GM12872 (cell line): ENCODE measurements around the gene TRPC3.

ENCODE experiments used
- TF ChIP-seq, protein P1 (sequence below): IDR thresholded peaks from 3 replicates; pipeline ENCODE4 v1.5.1; 2011; ENCODE audit warnings: low read depth, mild to moderate bottlenecking, low read length, moderate library complexity; ENCODE audit not compliant: insufficient read depth

The TRPC3 gene

DNA sequence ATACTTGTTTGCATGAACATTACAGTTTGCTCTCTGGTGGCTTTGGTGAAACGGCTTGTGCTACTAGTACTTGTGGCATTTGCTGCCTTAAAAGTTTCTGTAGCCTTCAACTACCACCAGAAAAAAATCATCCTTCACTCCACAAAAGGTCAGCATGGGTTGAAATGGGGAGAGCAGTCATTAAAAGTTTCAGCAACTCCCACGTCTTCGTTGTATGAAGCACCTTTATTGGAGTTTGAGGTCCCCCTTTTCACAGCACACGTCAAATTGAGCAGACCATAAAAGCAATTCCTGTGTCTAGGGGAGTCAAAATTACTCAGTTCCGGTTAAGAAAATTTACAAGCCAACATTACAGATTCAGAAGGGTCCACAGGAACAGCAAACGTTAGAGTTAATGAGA is 105.2 kb downstream of the TRPC3 start:
- TF ChIP-seq, protein P1, sequence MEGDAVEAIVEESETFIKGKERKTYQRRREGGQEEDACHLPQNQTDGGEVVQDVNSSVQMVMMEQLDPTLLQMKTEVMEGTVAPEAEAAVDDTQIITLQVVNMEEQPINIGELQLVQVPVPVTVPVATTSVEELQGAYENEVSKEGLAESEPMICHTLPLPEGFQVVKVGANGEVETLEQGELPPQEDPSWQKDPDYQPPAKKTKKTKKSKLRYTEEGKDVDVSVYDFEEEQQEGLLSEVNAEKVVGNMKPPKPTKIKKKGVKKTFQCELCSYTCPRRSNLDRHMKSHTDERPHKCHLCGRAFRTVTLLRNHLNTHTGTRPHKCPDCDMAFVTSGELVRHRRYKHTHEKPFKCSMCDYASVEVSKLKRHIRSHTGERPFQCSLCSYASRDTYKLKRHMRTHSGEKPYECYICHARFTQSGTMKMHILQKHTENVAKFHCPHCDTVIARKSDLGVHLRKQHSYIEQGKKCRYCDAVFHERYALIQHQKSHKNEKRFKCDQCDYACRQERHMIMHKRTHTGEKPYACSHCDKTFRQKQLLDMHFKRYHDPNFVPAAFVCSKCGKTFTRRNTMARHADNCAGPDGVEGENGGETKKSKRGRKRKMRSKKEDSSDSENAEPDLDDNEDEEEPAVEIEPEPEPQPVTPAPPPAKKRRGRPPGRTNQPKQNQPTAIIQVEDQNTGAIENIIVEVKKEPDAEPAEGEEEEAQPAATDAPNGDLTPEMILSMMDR: no peak

DNA sequence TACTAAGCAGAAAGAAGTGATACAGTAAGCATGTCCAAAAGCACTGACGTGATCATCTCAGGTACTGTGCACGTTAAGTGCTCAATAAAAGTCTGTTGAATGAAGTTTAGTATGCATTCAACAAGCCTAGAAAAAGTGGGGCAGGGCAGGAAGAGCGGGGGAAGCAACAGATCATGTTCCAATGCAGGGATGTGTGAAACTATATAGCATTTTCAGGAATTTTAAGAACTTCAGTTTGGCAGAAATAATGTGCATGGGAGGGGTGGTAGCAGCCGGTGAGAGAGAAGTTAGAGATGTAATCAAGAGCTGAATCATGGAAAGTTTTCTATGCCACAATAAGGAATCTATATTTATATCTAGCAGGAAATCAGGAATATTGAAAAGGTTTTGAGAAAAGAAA is 109.0 kb downstream of the TRPC3 start:
- TF ChIP-seq, protein P1: no peak

DNA sequence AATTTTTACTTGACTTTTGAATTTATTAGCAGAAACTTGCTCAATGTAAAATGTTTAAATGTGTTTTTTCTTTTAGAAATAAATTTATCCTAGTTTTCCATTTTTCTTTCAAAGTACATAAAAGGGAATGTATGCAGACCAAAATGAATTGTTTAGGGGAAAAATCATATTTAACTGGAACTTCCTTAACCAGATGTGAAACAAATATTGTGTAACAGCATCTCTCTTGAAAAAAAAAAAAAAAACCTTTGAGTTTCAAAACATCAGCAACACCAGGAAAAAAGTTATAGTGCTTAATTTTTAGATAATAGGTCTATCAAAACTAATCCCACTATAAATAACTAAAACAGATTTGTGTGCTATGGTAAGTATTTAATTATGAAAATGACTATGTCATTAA is 113.7 kb downstream of the TRPC3 start:
- TF ChIP-seq, protein P1: no peak

DNA sequence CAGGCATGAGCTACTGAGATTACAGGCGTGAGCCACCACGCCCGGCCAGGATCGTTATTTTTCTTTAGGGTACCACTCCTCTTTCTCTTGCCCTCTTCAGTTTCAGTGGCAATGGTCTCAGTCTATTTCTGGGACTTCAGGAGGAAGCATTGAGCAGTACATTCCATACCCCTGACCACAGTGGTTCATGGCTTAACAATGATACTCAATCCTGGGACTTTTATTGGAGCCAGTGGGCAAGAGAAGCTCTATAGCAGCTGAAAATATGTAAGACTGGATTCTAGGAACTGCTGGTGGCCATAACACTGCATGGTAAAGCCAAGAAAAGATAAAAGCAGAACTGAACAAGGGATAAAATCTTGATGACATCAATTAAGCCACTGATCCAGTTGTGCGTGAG is 122.3 kb downstream of the TRPC3 start:
- TF ChIP-seq, protein P1: no peak
